Measurements from ENCODE around the gene FSIP1. TPM values are rescaled to one million over a fixed set of nuclear protein-coding genes. Genes with fewer than 3 reads are reported as not detected.

Gene FSIP1
- total RNA-seq, 1 donor from 2014 or later = 2.5 TPM

DNA sequence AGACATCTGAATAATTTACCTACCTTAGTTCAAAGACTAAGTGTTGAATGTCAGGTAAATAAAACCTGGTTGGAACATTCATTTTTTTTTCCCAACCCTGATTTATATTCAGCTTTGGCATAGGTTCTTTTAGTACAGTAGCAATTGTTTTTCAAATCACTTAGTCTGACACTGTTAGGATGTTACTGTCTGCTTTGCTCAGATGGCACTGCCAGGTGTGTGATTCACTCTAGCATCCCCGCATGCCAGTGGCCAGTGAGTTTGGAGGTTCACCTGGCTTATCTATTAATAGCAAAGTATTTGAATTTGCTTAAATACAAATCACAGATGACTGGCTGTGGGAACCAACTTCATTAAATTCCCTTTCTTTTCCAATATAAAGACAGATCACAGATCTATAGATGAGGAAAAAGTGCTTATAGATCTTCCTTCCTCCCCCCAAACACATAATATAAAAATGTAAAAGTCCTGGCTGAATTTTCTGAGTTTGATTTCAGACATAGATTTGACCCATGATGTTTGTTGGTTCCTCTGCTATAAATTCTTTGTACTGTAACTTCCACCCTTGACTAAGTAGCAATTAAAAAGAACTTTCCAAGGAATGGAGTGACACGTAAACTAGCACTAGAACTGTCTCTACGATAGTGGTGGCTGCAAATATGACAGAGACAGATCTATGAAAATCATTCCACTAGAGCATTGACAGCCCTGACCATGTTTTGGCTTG lies 197.8 kb downstream of the FSIP1 start:
- H3K4me2 ChIP-seq = no peak overlapping the region
- H3K27ac ChIP-seq = no peak overlapping the region
- H3K9me3 Mint-ChIP-seq = no peaks in the 10 kb centered on the region
- no peaks in the 10 kb centered on the region for H3F3A ChIP-seq (ENCODE audit: low read depth)
- H3K27me3 ChIP-seq = no peaks in the 10 kb centered on the region
- peaks cover 11% of the 10 kb centered on the region for H3K4me1 ChIP-seq
- no peaks in the 10 kb centered on the region for H4K20me1 ChIP-seq (ENCODE audit: low read depth)
- no peak overlapping the region for H3K27ac Mint-ChIP-seq
- H3K36me3 ChIP-seq = no peaks in the 10 kb centered on the region
- no peak for DNase-seq (ENCODE audit: low spot score)
- peaks cover 8% of the 10 kb centered on the region for H3K27me3 Mint-ChIP-seq (ENCODE audit: insufficient read depth, low read depth)
- H3K9me3 ChIP-seq (ENCODE audit: low read depth) = no peaks in the 10 kb centered on the region
- H3K36me3 Mint-ChIP-seq = peaks cover 30% of the 10 kb centered on the region
- no peak overlapping the region for H3K4me3 ChIP-seq
- peaks cover 8% of the 10 kb centered on the region for H3K79me2 ChIP-seq (ENCODE audit: low read depth)
- H2AFZ ChIP-seq (replicated peaks) = no peak overlapping the region
- peaks cover 28% of the 10 kb centered on the region for H3K4me1 Mint-ChIP-seq
- H3K9ac ChIP-seq = no peak overlapping the region
- TF ChIP-seq EZH2phosphoT487 (IDR thresholded peaks at IDR 0.05) = no peak
- TF ChIP-seq EZH2 (IDR thresholded peaks at IDR 0.05) = no peak
- TF ChIP-seq, protein P1, sequence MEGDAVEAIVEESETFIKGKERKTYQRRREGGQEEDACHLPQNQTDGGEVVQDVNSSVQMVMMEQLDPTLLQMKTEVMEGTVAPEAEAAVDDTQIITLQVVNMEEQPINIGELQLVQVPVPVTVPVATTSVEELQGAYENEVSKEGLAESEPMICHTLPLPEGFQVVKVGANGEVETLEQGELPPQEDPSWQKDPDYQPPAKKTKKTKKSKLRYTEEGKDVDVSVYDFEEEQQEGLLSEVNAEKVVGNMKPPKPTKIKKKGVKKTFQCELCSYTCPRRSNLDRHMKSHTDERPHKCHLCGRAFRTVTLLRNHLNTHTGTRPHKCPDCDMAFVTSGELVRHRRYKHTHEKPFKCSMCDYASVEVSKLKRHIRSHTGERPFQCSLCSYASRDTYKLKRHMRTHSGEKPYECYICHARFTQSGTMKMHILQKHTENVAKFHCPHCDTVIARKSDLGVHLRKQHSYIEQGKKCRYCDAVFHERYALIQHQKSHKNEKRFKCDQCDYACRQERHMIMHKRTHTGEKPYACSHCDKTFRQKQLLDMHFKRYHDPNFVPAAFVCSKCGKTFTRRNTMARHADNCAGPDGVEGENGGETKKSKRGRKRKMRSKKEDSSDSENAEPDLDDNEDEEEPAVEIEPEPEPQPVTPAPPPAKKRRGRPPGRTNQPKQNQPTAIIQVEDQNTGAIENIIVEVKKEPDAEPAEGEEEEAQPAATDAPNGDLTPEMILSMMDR (IDR thresholded peaks at IDR 0.05) = no peak
- no peak overlapping the region for H3K4me3 Mint-ChIP-seq

DNA sequence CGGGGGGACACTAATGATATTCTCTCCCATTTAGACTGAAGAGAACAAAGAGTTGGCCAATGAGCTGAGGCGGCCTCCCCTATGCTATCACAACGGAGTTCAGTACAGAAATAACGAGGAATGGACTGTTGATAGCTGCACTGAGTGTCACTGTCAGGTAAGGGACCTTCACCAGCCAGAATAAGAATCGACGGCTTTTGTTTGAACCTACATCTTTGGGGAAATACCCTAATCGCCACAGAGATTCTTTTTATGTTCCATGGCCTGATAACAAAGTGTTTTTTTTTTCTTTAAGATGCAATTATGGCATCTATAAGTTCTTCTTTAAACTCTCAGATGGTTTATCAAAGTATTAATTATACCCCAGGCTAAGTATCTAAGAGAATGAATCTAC lies 198.4 kb downstream of the FSIP1 start:
- no peaks in the 10 kb centered on the region for H4K20me1 ChIP-seq (ENCODE audit: low read depth)
- Mint-ChIP-seq H3K9me3 (no peaks in the 10 kb centered on the region), H3K27me3 (ENCODE audit: insufficient read depth, low read depth) (peaks cover 8% of the 10 kb centered on the region), H3K27ac (no peak overlapping the region), H3K4me1 (peaks cover 33% of the 10 kb centered on the region), H3K36me3 (peaks cover 28% of the 10 kb centered on the region), H3K4me3 (no peak overlapping the region)
- TF ChIP-seq EZH2 (IDR thresholded peaks at IDR 0.05) (no peak), EZH2phosphoT487 (IDR thresholded peaks at IDR 0.05) (no peak)
- TF ChIP-seq, protein P1 (IDR thresholded peaks at IDR 0.05) = no peak
- no peak overlapping the region for H3K27ac ChIP-seq
- no peaks in the 10 kb centered on the region for H3K9me3 ChIP-seq (ENCODE audit: low read depth)
- peaks cover 8% of the 10 kb centered on the region for H3K79me2 ChIP-seq (ENCODE audit: low read depth)
- H3F3A ChIP-seq (ENCODE audit: low read depth) = no peaks in the 10 kb centered on the region
- H3K4me3 ChIP-seq = no peak overlapping the region
- no peak overlapping the region for H3K9ac ChIP-seq
- H3K27me3 ChIP-seq = peaks cover 2% of the 10 kb centered on the region
- H3K4me1 ChIP-seq = peaks cover 14% of the 10 kb centered on the region
- no peak overlapping the region for H3K4me2 ChIP-seq
- no peak overlapping the region for H2AFZ ChIP-seq (replicated peaks)
- H3K36me3 ChIP-seq = no peaks in the 10 kb centered on the region
- DNase-seq (ENCODE audit: low spot score) = no peak

DNA sequence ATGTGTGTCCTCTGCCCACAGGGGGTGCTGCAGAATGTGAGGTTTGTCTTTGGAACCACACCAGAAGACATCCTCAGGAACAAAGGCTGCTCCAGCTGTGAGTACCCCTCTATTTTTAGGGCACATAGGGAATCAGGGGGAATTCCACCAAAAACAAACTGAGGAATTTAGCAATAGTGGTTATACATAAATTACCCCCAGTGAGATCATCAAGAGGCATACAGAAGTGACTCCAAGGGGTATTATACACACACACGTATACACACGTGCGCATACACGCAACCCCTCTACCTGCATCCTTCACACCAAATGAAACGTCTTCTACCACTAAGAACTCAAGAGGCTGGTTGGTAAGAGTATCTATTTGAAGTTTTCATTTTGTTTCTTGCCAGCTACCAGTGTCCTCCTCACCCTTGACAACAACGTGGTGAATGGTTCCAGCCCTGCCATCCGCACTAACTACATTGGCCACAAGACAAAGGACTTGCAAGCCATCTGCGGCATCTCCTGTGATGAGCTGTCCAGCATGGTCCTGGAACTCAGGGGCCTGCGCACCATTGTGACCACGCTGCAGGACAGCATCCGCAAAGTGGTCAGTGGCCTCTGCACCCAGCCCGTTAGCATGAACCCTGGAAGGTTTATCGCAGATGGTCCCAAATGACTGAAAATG lies 198.9 kb downstream of the FSIP1 start:
- Histone ChIP-seq H3K79me2 (ENCODE audit: low read depth) (peaks cover 8% of the 10 kb centered on the region), H3K27ac (no peak overlapping the region), H3F3A (ENCODE audit: low read depth) (no peaks in the 10 kb centered on the region), H3K36me3 (no peaks in the 10 kb centered on the region), H3K4me2 (no peak overlapping the region), H3K4me3 (no peak overlapping the region), H4K20me1 (ENCODE audit: low read depth) (no peaks in the 10 kb centered on the region), H3K9ac (no peak overlapping the region), H2AFZ (replicated peaks) (no peak overlapping the region), H3K27me3 (peaks cover 7% of the 10 kb centered on the region), H3K9me3 (ENCODE audit: low read depth) (no peaks in the 10 kb centered on the region), H3K4me1 (peaks cover 19% of the 10 kb centered on the region)
- TF ChIP-seq, protein P1 (IDR thresholded peaks at IDR 0.05) = peak; percentile 51
- TF ChIP-seq EZH2 (IDR thresholded peaks at IDR 0.05) (no peak), EZH2phosphoT487 (IDR thresholded peaks at IDR 0.05) (no peak)
- Mint-ChIP-seq H3K36me3 (peaks cover 22% of the 10 kb centered on the region), H3K27me3 (ENCODE audit: insufficient read depth, low read depth) (peaks cover 8% of the 10 kb centered on the region), H3K4me1 (peaks cover 39% of the 10 kb centered on the region), H3K9me3 (no peaks in the 10 kb centered on the region), H3K4me3 (peak overlapping the region; percentile 76), H3K27ac (no peak overlapping the region)
- peak; percentile 57 for DNase-seq (ENCODE audit: low spot score)

Data from neural progenitor cell (in vitro differentiated cells).